HCT116 (cell line): Measurements from ENCODE around the gene MORN2. TPM values are rescaled to one million over a fixed set of nuclear protein-coding genes. Genes with fewer than 3 reads are reported as not detected.

Experiments
- ATAC-seq: fragments of 200-7000 bp; cut with Tn5 transposase; 2 replicates; pipeline ENCODE4 v1.9.1; 2020; ENCODE audit warnings: mild to moderate bottlenecking, moderate library complexity
- BruUV-seq: library from RNA; stranded (reverse); fragments of 400-500 nt; replicated peaks from 2 replicates; lab custom pipeline; 2021; lab: Mats Ljungman, UMichigan
- CTCF ChIA-PET: fragments of 300-600 bp; sonication (Branson Sonifier 250); formaldehyde crosslinking; loops from one replicate; lab custom pipeline; 2021; ENCODE audit warnings: antibody characterized with exemption; lab: Charles Lee
- POLR2A ChIA-PET: fragments of 300-600, 350-600 bp; sonication (Branson Sonifier 250); formaldehyde crosslinking; loops from one replicate; lab custom pipeline; 2021; ENCODE audit warnings: antibody characterized with exemption; lab: Charles Lee
- RAD21 ChIA-PET, 2 experiments: fragments of 300-600 bp; sonication (Branson Sonifier 250); formaldehyde crosslinking; loops; one replicate each; lab custom pipeline; 2023; ENCODE audit warnings: low total read pairs in 2 of 2; ENCODE audit not compliant: uncharacterized antibody in 2 of 2, unreplicated experiment in 2 of 2, low non-redundant PET in 1 of 2; lab: Charles Lee
- DNase-seq: peaks from one replicate; pipeline ENCODE4 v3.0.0-alpha.2; 2010; ENCODE audit warnings: low read depth, low spot score
- H2AFZ ChIP-seq: fragments of 200-600 bp; shearing (Covaris generic), sonication (generic); 2 replicates; pipeline ENCODE4 v1.6.1; 2017; ENCODE audit warnings: low read depth, mixed run types, mixed read lengths, antibody characterized with exemption, low read length; ENCODE audit not compliant: poor library complexity, severe bottlenecking
- H3K27ac ChIP-seq: 2 replicates; pipeline ENCODE4 v1.5.1; 2012; ENCODE audit warnings: low read depth, low read length
- H3K27me3 ChIP-seq: fragments of 200-600 bp; sonication (generic); 2 replicates; pipeline ENCODE4 v1.6.1; 2016; ENCODE audit warnings: mixed run types, low read length, mixed read lengths; ENCODE audit not compliant: insufficient read depth
- H3K36me3 ChIP-seq, 2 experiments: fragments of 200-500 bp in 1 of 2; fragments of 200-600 bp in 1 of 2; sonication (Bioruptor generic) in 1 of 2; sonication (generic) in 1 of 2; 2 replicates each; pipeline versions ENCODE4 v1.5.1 to v1.6.1; 2014 to 2016; ENCODE audit warnings: low read length in 2 of 2, inconsistent platforms in 1 of 2, mixed read lengths in 1 of 2, mixed run types in 1 of 2; ENCODE audit not compliant: insufficient read depth in 2 of 2, control insufficient read depth in 1 of 2
- H3K4me1 ChIP-seq, 2 experiments: fragments of 200-600 bp in 1 of 2; sonication (generic) in 1 of 2; 2 replicates each; pipeline versions ENCODE4 v1.5.1 to v1.6.1; 2012 to 2017; ENCODE audit warnings: low read length in 2 of 2, inconsistent platforms in 1 of 2, mild to moderate bottlenecking in 1 of 2, mixed read lengths in 1 of 2, mixed run types in 1 of 2, moderate library complexity in 1 of 2; ENCODE audit not compliant: insufficient read depth in 2 of 2, control insufficient read depth in 1 of 2
- H3K4me2 ChIP-seq: fragments of 200-600 bp; sonication (generic); 2 replicates; pipeline ENCODE4 v1.6.1; 2017; ENCODE audit warnings: mixed run types, low read length, mixed read lengths
- H3K4me3 ChIP-seq, 2 experiments: fragments of 200-600 bp in 1 of 2; sonication (generic) in 1 of 2; replicated peaks in 1 of 2; 2 replicates each; pipeline ENCODE4 v1.5.1; 2011 to 2016; ENCODE audit warnings: low read length in 2 of 2, control low read depth in 1 of 2, low read depth in 1 of 2, mild to moderate bottlenecking in 1 of 2, mixed read lengths in 1 of 2, mixed run types in 1 of 2
- H3K79me2 ChIP-seq: fragments of 200-600 bp; sonication (generic); 2 replicates; pipeline ENCODE4 v1.6.1; 2017; ENCODE audit warnings: mild to moderate bottlenecking, mixed run types, low read length, moderate library complexity, mixed read lengths; ENCODE audit not compliant: insufficient read depth
- H3K9ac ChIP-seq: fragments of 200-600 bp; sonication (generic); 2 replicates; pipeline ENCODE4 v1.6.1; 2016; ENCODE audit warnings: low read length, mixed read lengths
- H3K9me2 ChIP-seq: fragments of 200-600 bp; sonication (generic), shearing (Covaris generic); 2 replicates; pipeline ENCODE4 v1.6.1; 2017; ENCODE audit warnings: mixed run types, mild to moderate bottlenecking, moderate library complexity; ENCODE audit not compliant: insufficient read depth
- H3K9me3 ChIP-seq, 2 experiments: fragments of 200-500 bp in 1 of 2; fragments of 200-600 bp in 1 of 2; sonication (Bioruptor generic) in 1 of 2; sonication (generic) in 1 of 2; 2 replicates each; pipeline ENCODE4 v1.6.1; 2014 to 2017; ENCODE audit warnings: low read length in 2 of 2, mixed read lengths in 2 of 2, inconsistent platforms in 1 of 2, low read depth in 1 of 2, mild to moderate bottlenecking in 1 of 2, mixed run types in 1 of 2, moderate library complexity in 1 of 2; ENCODE audit not compliant: control insufficient read depth in 1 of 2, insufficient read depth in 1 of 2
- H4K20me1 ChIP-seq: fragments of 200-600 bp; sonication (generic), shearing (Covaris generic); 2 replicates; pipeline ENCODE4 v1.6.1; 2017; ENCODE audit warnings: mixed run types, mild to moderate bottlenecking, moderate library complexity; ENCODE audit not compliant: insufficient read depth
- ATF3 ChIP-seq: IDR thresholded peaks from 2 replicates; pipeline ENCODE4 v1.6.1; 2012
- CBX3 ChIP-seq: IDR thresholded peaks from 2 replicates; pipeline ENCODE4 v1.6.1; 2012; ENCODE audit warnings: low read depth
- CEBPB ChIP-seq: IDR thresholded peaks from 2 replicates; pipeline ENCODE4 v1.6.1; 2012; ENCODE audit warnings: low read depth
- ELF1 ChIP-seq: IDR thresholded peaks from 2 replicates; pipeline ENCODE4 v1.6.1; 2012; ENCODE audit warnings: low read depth, borderline replicate concordance
- EZH2phosphoT487 ChIP-seq: fragments of 200-600 bp; IDR thresholded peaks from 2 replicates; pipeline ENCODE4 v1.6.1; 2018; ENCODE audit warnings: antibody characterized with exemption, borderline replicate concordance
- POLR2A ChIP-seq: IDR thresholded peaks from 2 replicates; pipeline ENCODE4 v1.7.0; 2011; ENCODE audit warnings: borderline replicate concordance; ENCODE audit not compliant: insufficient read depth, insufficient read length; ENCODE audit errors: extremely low read depth
- intact Hi-C: fragments of 100-400 bp; cut with micrococcal nuclease; formaldehyde crosslinking; loops from 2 replicates; pipeline ENCODE4 v1.10.0; 2022
- total RNA-seq: library from RNA; stranded (reverse); gene quantifications from one replicate; pipeline ENCODE4 v1.2.1, GENCODE V29; 2021; ENCODE audit not compliant: unreplicated experiment

The MORN2 gene
- total RNA-seq, 1 experiment from 2014 or later = 11.9 TPM

- Histone ChIP-seq H3K36me3 (peaks cover 10 to 18% of the 10 kb centered on the region in 2 experiments; a peak in 2 of 4 replicates), H3K27me3 (no peaks in the 10 kb centered on the region), H3K27ac (no peak overlapping the region), H4K20me1 (no peaks in the 10 kb centered on the region), H2AFZ (no peak overlapping the region), H3K9me2 (no peaks in the 10 kb centered on the region), H3K9me3 (no peaks in the 10 kb centered on the region), H3K79me2 (no peaks in the 10 kb centered on the region), H3K9ac (no peak overlapping the region), H3K4me2 (no peak overlapping the region), H3K4me1 (no peaks in the 10 kb centered on the region), H3K4me3 (no peak overlapping the region)
- DNase-seq (no peak), ATAC-seq (no peak)
- intact Hi-C loops = no loop called here
- POLR2A ChIA-PET = no interaction called here
- no TSS peak for BruUV-seq
- RAD21 ChIA-PET = no interaction called here
- TF ChIP-seq CEBPB = no peak
- TF ChIP-seq ATF3 = no peak
- no peak for TF ChIP-seq CBX3
- no peak for TF ChIP-seq EZH2phosphoT487
- no peak for TF ChIP-seq ELF1
- CTCF ChIA-PET = no interaction called here
Measured at GRCh38 chr2:38863061-38863695, 12.6 kb upstream of the MORN2 start.

- DNase-seq (no peak), ATAC-seq (no peak)
- RAD21 ChIA-PET = no interaction called here
- H3K9ac ChIP-seq = no peak overlapping the region
- H3K27me3 ChIP-seq = no peaks in the 10 kb centered on the region
- intact Hi-C loops = no loop called here
- no peaks in the 10 kb centered on the region for H4K20me1 ChIP-seq
- no peak overlapping the region for H2AFZ ChIP-seq
- H3K9me3 ChIP-seq = no peaks in the 10 kb centered on the region
- H3K27ac ChIP-seq = no peak overlapping the region
- CTCF ChIA-PET = no interaction called here
- H3K36me3 ChIP-seq = peaks cover 1 to 5% of the 10 kb centered on the region in 2 experiments; a peak in 2 of 4 replicates
- BruUV-seq = no TSS peak
- no peaks in the 10 kb centered on the region for H3K4me1 ChIP-seq
- no peak overlapping the region for H3K4me3 ChIP-seq
- POLR2A ChIA-PET = no interaction called here
- TF ChIP-seq POLR2A = no peak
- H3K79me2 ChIP-seq = peaks cover 8% of the 10 kb centered on the region; the same call in 1 of the 2 replicates
- no peak overlapping the region for H3K4me2 ChIP-seq
- no peaks in the 10 kb centered on the region for H3K9me2 ChIP-seq
Measured at GRCh38 chr2:38866773-38867443, 8.9 kb upstream of the MORN2 start.
